ENCODE results near the gene OR2V1.

OR2V1 gene

DNA sequence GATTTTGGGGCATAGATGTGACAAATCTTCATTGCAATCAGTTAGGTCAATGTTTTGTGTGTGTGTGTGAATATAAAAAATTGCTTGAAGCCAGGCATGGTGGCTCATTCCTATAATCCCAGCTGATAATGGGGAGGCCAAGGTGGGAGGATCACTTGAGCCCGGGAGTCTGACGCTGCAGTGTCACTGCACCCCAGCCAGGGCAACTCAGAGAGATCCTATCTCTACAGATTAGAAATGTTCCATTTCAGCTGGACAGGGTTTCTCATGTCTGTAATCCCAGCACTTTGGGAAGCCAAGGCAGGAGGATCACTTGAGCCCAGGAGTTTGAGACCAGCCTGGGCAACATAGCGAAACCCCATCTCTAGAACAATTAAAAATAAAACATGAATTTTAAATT lies 27.9 kb upstream of the OR2V1 start:
- no peak for TF ChIP-seq CTCF (IDR thresholded peaks at IDR 0.05; ENCODE audit: extremely low read depth, insufficient read depth, missing control alignments)
- in situ Hi-C loops (cut with MboI; ENCODE audit: low pct_unique_long_range_greater_than_20kb, low sequenced_read_pairs, unreplicated experiment) = no loop called here
- DNase-seq (ENCODE audit: low spot score) = no peak

DNA sequence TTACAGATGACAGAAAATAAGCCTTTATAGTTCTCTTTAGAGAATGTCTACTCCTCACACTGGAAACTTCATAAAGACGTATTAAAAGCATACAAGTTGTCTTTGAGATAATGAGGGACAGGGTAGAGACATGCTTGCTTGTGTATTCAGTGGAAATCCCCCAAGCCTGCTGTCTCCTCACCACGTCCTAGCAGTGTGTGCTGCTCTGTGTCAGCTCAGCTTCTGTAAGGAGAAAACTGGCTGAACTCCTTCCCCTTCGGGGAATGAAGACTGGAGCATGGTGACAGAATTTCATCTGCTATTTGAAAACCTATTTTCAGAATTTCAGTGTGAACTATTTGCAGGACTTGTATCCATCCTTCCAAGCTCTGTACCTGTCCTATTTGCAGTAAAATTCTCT lies 25.8 kb upstream of the OR2V1 start:
- in situ Hi-C loops (cut with MboI; ENCODE audit: low pct_unique_long_range_greater_than_20kb, low sequenced_read_pairs, unreplicated experiment) = no loop called here
- no peak for TF ChIP-seq CTCF (IDR thresholded peaks at IDR 0.05; ENCODE audit: extremely low read depth, insufficient read depth, missing control alignments)
- no peak for DNase-seq (ENCODE audit: low spot score)

DNA sequence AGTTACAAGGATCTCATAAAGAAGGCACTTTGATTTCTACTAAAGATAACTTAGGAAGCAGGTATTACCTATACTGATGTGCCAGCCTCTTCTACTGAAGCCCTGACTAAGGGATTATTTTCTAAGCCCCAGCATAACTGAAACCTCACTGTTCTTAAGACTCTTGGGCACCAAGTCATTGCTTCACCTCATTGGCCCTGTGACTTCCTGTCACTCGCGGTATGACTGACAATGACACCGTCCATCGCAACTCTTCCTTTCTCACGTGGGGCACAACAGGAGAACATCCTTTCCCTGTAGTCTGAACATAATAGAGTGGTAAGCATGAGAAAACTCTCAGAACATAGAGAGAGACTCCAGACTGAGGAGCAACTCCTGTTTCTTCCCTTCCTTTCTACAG lies 22.8 kb upstream of the OR2V1 start:
- no peak for TF ChIP-seq CTCF (IDR thresholded peaks at IDR 0.05; ENCODE audit: extremely low read depth, insufficient read depth, missing control alignments)
- in situ Hi-C loops (cut with MboI; ENCODE audit: low pct_unique_long_range_greater_than_20kb, low sequenced_read_pairs, unreplicated experiment) = no loop called here

DNA sequence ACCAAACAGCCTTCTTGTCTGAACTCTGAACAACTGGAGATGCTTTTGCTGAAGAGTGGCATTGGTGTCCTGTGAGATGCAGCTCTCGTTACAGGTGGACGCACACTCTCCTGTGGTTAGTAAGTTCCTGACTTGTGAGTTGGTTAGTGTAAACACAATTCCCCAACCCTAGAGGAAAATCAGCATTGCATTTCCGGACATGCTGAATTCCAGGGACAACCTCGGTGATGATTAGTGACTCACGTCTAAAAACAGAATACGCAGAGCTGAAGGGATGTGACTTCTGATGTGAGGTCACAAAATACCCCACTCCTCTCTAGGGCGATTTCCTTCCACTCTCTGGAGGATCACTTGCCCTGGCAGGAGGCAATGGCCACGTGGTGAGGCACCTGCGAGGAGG lies 21.4 kb upstream of the OR2V1 start:
- no peak for DNase-seq (ENCODE audit: low spot score)
- in situ Hi-C loops (cut with MboI; ENCODE audit: low pct_unique_long_range_greater_than_20kb, low sequenced_read_pairs, unreplicated experiment) = no loop called here
- TF ChIP-seq CTCF (IDR thresholded peaks at IDR 0.05; ENCODE audit: extremely low read depth, insufficient read depth, missing control alignments) = no peak

More for the DNA sequence above, 22.8 kb upstream of the OR2V1 start:
- no peak for DNase-seq (ENCODE audit: low spot score)

- DNase-seq (ENCODE audit: low spot score) = no peak
- in situ Hi-C loops (cut with MboI; ENCODE audit: low pct_unique_long_range_greater_than_20kb, low sequenced_read_pairs, unreplicated experiment) = no loop called here
- TF ChIP-seq CTCF (IDR thresholded peaks at IDR 0.05; ENCODE audit: extremely low read depth, insufficient read depth, missing control alignments) = no peak
Observed at GRCh38 chr5:181151146-181151545, 20.2 kb upstream of the OR2V1 start.

DNA sequence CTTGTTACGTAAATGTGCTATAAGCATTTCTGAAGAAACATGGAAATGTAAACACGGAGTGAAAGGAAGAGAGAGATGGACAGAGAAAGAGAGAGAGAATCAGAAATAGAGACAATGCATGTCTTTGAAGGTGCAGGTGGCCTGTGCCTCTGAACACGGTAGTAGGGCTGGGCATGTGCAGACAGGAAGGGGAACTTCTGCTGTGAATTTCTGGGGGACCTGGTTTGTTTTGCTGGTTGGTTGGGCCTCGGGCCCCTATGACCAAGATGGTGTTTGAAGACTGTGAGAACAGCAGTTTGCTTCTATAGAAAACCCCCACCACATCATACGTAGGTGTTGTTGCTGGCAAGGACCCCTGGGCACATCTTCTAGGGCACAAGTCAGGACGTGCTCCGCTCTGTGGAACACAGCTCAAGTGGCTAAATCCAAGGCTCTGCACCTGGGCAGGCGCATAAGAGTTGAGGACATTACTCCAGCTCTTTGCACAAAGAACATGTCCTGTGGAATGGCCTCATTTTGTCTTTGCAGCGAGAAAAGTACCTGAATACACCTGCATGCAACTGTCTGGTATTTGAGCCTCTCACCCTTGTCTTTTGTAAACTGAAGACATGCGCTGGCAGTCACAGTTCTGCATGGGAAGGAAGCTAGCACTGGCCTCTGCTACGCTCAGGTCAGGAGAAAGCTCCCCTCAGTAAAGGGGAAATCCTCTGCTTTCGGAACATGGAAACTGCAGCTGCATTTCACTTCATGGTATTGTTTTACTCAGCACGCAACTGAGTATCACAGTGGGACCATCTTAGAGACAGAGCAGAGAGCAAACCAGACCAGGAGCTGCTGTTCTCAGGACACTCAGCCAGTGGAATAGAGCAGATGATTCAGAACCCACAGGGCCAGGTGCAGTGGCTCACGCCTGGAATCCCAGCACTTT lies 19.1 kb upstream of the OR2V1 start:
- no peak for TF ChIP-seq CTCF (IDR thresholded peaks at IDR 0.05; ENCODE audit: extremely low read depth, insufficient read depth, missing control alignments)
- DNase-seq (ENCODE audit: low spot score) = no peak
- in situ Hi-C loops (cut with MboI; ENCODE audit: low pct_unique_long_range_greater_than_20kb, low sequenced_read_pairs, unreplicated experiment) = no loop called here
